ENCODE measurements around the gene COMT.

COMT gene

GRCh38 chr22:19972652-19973550, 31.3 kb downstream of the COMT start:
- Histone ChIP-seq H3K9ac (ENCODE audit: low read length) (no peak overlapping the region), H3K4me3 (ENCODE audit: low read depth, low read length) (no peak overlapping the region), H3K36me3 (ENCODE audit: control insufficient read depth, insufficient read depth, low read length) (peaks cover 50% of the 10 kb centered on the region), H3K4me1 (ENCODE audit: control insufficient read depth, insufficient read depth, low read length) (peaks cover 10% of the 10 kb centered on the region), H3K27me3 (ENCODE audit: control insufficient read depth, insufficient read depth, low read length) (no peaks in the 10 kb centered on the region), H3K27ac (ENCODE audit: low read depth, low read length) (no peak overlapping the region), H3K9me3 (ENCODE audit: control insufficient read depth, insufficient read depth, low read depth, low read length) (no peaks in the 10 kb centered on the region)

- Histone ChIP-seq H3K27ac (ENCODE audit: low read depth, low read length) (no peak overlapping the region), H3K4me3 (ENCODE audit: low read depth, low read length) (no peak overlapping the region), H3K9ac (ENCODE audit: low read length) (no peak overlapping the region)
Observed at GRCh38 chr22:19973551-19974267, 32.1 kb downstream of the COMT start.

GRCh38 chr22:19974268-19974861, 32.8 kb downstream of the COMT start:
- H3K27ac ChIP-seq (ENCODE audit: low read depth, low read length) = no peak overlapping the region
- no peak overlapping the region for H3K4me3 ChIP-seq (ENCODE audit: low read depth, low read length)
- no peaks in the 10 kb centered on the region for H3K9me3 ChIP-seq (ENCODE audit: control insufficient read depth, insufficient read depth, low read depth, low read length)
- H3K27me3 ChIP-seq (ENCODE audit: control insufficient read depth, insufficient read depth, low read length) = no peaks in the 10 kb centered on the region
- no peak overlapping the region for H3K9ac ChIP-seq (ENCODE audit: low read length)
- peaks cover 10% of the 10 kb centered on the region for H3K4me1 ChIP-seq (ENCODE audit: control insufficient read depth, insufficient read depth, low read length)
- H3K36me3 ChIP-seq (ENCODE audit: control insufficient read depth, insufficient read depth, low read length) = peaks cover 60% of the 10 kb centered on the region

More at GRCh38 chr22:19973551-19974267, 32.1 kb downstream of the COMT start:
- Histone ChIP-seq H3K36me3 (ENCODE audit: control insufficient read depth, insufficient read depth, low read length) (peaks cover 53% of the 10 kb centered on the region), H3K9me3 (ENCODE audit: control insufficient read depth, insufficient read depth, low read depth, low read length) (no peaks in the 10 kb centered on the region), H3K27me3 (ENCODE audit: control insufficient read depth, insufficient read depth, low read length) (no peaks in the 10 kb centered on the region), H3K4me1 (ENCODE audit: control insufficient read depth, insufficient read depth, low read length) (peaks cover 10% of the 10 kb centered on the region)

DNA sequence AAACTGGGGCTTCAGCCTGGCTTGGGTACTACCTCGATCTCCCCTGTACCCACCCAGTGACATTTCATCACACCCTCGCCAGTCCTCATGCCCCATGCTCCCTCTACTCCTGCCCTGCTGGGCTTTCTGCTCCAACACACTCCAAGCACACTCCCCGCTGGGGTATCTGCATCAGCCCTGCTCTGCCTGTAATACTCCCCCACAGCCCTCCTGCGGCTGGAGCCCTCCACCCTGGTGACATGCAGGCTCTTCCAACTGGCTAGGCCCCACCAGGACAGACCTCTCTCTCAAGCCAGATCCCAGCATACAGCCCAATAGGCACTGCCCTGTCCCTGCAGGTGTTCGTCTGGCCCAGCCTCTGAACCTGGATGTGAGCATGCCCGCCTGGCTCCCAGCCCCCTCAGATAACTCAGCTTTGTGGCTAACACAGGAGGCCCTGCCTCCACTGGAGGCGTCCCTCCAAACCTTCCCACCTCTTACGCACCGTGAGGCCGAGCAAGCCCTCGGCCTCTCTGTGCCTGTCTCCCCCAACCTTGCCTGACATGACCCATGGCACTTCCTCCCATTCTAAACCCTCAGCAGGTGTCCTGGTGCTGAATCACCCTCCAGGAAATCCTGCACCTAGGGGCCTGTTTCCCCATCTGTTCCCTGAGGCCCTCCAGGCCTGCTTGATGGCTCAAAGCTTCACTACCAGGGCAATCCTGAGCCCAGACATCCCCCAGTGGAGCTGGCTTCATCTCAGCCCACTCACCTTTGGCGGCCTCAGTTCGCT, 33.5 kb downstream of the COMT start:
- Histone ChIP-seq H3K27ac (ENCODE audit: low read depth, low read length) (peak overlapping the region; percentile 2; the same call in 1 of the 2 replicates), H3K27me3 (ENCODE audit: control insufficient read depth, insufficient read depth, low read length) (no peaks in the 10 kb centered on the region), H3K36me3 (ENCODE audit: control insufficient read depth, insufficient read depth, low read length) (peaks cover 64% of the 10 kb centered on the region), H3K4me1 (ENCODE audit: control insufficient read depth, insufficient read depth, low read length) (peaks cover 10% of the 10 kb centered on the region), H3K9me3 (ENCODE audit: control insufficient read depth, insufficient read depth, low read depth, low read length) (no peaks in the 10 kb centered on the region), H3K9ac (ENCODE audit: low read length) (no peak overlapping the region), H3K4me3 (ENCODE audit: low read depth, low read length) (no peak overlapping the region)

- Histone ChIP-seq H3K27ac (ENCODE audit: low read depth, low read length) (no peak overlapping the region), H3K4me3 (ENCODE audit: low read depth, low read length) (no peak overlapping the region), H3K9me3 (ENCODE audit: control insufficient read depth, insufficient read depth, low read depth, low read length) (no peaks in the 10 kb centered on the region), H3K36me3 (ENCODE audit: control insufficient read depth, insufficient read depth, low read length) (peaks cover 67% of the 10 kb centered on the region), H3K4me1 (ENCODE audit: control insufficient read depth, insufficient read depth, low read length) (peaks cover 10% of the 10 kb centered on the region), H3K27me3 (ENCODE audit: control insufficient read depth, insufficient read depth, low read length) (no peaks in the 10 kb centered on the region), H3K9ac (ENCODE audit: low read length) (no peak overlapping the region)
Observed at GRCh38 chr22:19975707-19976035, 34.1 kb downstream of the COMT start.

- Histone ChIP-seq H3K27me3 (ENCODE audit: control insufficient read depth, insufficient read depth, low read length) (no peaks in the 10 kb centered on the region), H3K4me1 (ENCODE audit: control insufficient read depth, insufficient read depth, low read length) (peaks cover 10% of the 10 kb centered on the region), H3K9ac (ENCODE audit: low read length) (no peak overlapping the region), H3K9me3 (ENCODE audit: control insufficient read depth, insufficient read depth, low read depth, low read length) (no peaks in the 10 kb centered on the region), H3K27ac (ENCODE audit: low read depth, low read length) (no peak overlapping the region), H3K4me3 (ENCODE audit: low read depth, low read length) (no peak overlapping the region), H3K36me3 (ENCODE audit: control insufficient read depth, insufficient read depth, low read length) (peaks cover 68% of the 10 kb centered on the region)
Observed at GRCh38 chr22:19976671-19977070, 35.1 kb downstream of the COMT start.

DNA sequence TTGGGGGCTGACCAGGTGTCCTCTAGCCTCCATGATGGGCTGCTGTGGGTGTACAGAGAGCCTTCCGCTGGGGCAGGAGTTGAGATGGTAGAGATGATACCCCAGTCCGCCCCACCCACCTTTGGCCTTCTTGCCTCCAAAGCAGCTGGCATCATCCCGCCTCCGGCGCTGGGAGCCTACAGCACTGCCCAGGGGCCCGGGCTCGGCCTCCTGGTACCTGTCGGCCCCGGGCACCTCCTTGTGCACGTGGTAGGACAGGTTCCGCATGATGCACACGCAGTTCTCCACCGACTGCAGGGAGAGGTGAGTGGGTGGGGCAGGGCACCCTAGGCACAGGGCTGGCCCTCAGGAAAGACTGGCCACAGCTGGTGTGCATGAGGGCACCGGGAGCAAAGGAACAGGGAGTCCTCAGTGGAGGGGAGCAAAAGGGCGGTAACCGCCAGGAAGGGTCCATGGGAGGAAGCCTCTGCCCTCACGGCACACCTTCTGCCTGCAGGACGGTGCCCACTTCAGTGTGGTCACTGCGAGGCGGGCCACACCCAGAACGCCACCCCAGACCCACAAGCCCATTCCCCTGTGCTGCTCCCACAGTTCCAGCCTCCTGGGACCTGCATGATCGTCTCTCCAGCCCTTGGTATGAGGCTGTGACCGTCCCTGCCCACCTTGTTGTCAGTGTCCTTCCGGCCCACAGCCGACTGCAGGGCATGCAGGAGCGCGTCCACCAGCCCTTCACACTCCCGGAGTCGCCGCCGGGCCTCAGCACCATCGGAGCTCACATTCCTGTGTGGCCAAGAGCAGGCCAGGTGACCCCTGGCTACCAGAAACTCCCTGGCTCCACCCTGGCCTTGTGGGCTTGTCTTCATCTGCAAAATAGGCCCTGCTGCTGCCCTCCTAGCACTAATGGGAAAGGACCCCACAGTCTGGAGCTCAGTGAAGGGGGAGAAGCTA, 36.0 kb downstream of the COMT start:
- Histone ChIP-seq H3K36me3 (ENCODE audit: control insufficient read depth, insufficient read depth, low read length) (peaks cover 64% of the 10 kb centered on the region), H3K27me3 (ENCODE audit: control insufficient read depth, insufficient read depth, low read length) (no peaks in the 10 kb centered on the region), H3K4me1 (ENCODE audit: control insufficient read depth, insufficient read depth, low read length) (peaks cover 10% of the 10 kb centered on the region), H3K9ac (ENCODE audit: low read length) (no peak overlapping the region), H3K4me3 (ENCODE audit: low read depth, low read length) (no peak overlapping the region), H3K9me3 (ENCODE audit: control insufficient read depth, insufficient read depth, low read depth, low read length) (no peaks in the 10 kb centered on the region), H3K27ac (ENCODE audit: low read depth, low read length) (no peak overlapping the region)

- H3K9ac ChIP-seq (ENCODE audit: low read length) = no peak overlapping the region
- H3K9me3 ChIP-seq (ENCODE audit: control insufficient read depth, insufficient read depth, low read depth, low read length) = no peaks in the 10 kb centered on the region
- H3K4me3 ChIP-seq (ENCODE audit: low read depth, low read length) = no peak overlapping the region
- H3K27ac ChIP-seq (ENCODE audit: low read depth, low read length) = no peak overlapping the region
- H3K27me3 ChIP-seq (ENCODE audit: control insufficient read depth, insufficient read depth, low read length) = no peaks in the 10 kb centered on the region
- peaks cover 10% of the 10 kb centered on the region for H3K4me1 ChIP-seq (ENCODE audit: control insufficient read depth, insufficient read depth, low read length)
- peaks cover 54% of the 10 kb centered on the region for H3K36me3 ChIP-seq (ENCODE audit: control insufficient read depth, insufficient read depth, low read length)
Observed at GRCh38 chr22:19978748-19979147, 37.2 kb downstream of the COMT start.

DNA sequence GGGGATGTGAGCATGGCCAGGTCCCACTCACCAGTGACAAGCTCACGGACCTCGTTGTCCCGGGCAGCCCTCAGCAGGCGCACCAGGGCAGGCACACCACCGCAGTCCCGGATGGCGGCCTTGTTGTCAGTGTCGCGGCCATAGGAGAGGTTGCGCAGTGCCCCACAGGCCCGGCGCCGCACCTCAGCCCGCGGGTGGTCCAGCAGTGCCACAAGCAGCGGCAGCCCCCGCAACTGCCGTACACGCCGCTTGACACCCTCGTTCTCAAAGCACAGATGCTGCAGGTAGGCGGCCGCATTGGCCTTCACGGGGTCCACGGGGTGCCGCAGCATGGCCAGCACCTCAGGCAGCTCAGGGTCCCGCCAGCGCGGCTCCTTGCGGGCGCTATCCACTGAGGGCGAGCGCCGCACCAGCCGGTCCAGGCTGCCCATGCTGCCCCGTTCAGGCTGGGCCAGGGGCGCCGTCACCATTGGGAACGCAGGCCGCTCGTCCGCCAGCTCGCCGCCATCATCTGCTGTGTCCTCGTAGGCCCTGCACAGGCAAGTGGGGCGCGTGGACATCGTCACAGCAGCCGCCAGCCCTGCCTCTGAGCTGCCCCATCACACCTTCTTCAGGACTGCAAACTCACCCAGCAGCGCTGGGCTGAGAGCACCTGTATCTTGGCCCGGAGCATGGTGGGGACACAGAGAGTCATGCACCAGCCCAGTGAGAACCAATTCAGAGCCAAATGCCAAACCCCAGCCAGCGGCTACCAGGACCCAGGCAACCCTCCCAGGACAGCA, 38.3 kb downstream of the COMT start:
- no peak overlapping the region for H3K9ac ChIP-seq (ENCODE audit: low read length)
- H3K36me3 ChIP-seq (ENCODE audit: control insufficient read depth, insufficient read depth, low read length) = peaks cover 52% of the 10 kb centered on the region
- H3K4me3 ChIP-seq (ENCODE audit: low read depth, low read length) = no peak overlapping the region
- H3K9me3 ChIP-seq (ENCODE audit: control insufficient read depth, insufficient read depth, low read depth, low read length) = no peaks in the 10 kb centered on the region
- peaks cover 16% of the 10 kb centered on the region for H3K4me1 ChIP-seq (ENCODE audit: control insufficient read depth, insufficient read depth, low read length)
- no peak overlapping the region for H3K27ac ChIP-seq (ENCODE audit: low read depth, low read length)
- H3K27me3 ChIP-seq (ENCODE audit: control insufficient read depth, insufficient read depth, low read length) = no peaks in the 10 kb centered on the region

All from HUES6 (cell line).